Activated T-helper 1 cell treated with anti-CD3 and anti-CD28 coated beads, Interleukin-12 subunit alpha, Interleukin-12 subunit beta, Interleukin-2, Interleukin-4 antibody, amounts not matched to agents 30 ng/mL and 10 ng/mL and 1 ng/mL, durations not matched to agents 14 hours and 24 hours and 36 hours (primary cell): ENCODE data around the gene NDUFB8. TPM values are rescaled to one million over a fixed set of nuclear protein-coding genes. Genes with fewer than 3 reads are reported as not detected.
A peak's percentile ranks its signal among the peaks of the same experiment; 100 is the strongest.
"Not testable (repeated sequence)": the region's sequence is repeated elsewhere in the genome, so short reads cannot be mapped to it uniquely, and the experiment has no call there.

Source experiments
- DNase-seq: peaks from one replicate; pipeline ENCODE4 v3.0.0; 2021; ENCODE audit warnings: low spot score
- H3K27ac Mint-ChIP-seq: one replicate; pipeline ENCODE4 v1.8.0; 2021; ENCODE audit warnings: mild to moderate bottlenecking, mixed read lengths
- H3K27me3 Mint-ChIP-seq: one replicate; pipeline ENCODE4 v1.8.0; 2022; ENCODE audit warnings: mild to moderate bottlenecking, moderate library complexity, mixed read lengths; ENCODE audit not compliant: insufficient read depth
- H3K36me3 Mint-ChIP-seq: one replicate; pipeline ENCODE4 v1.8.0; 2021; ENCODE audit warnings: low read depth, mixed read lengths
- H3K4me1 Mint-ChIP-seq: one replicate; pipeline ENCODE4 v1.8.0; 2021; ENCODE audit warnings: low read depth, mixed read lengths
- H3K4me3 Mint-ChIP-seq: one replicate; pipeline ENCODE4 v1.8.0; 2021; ENCODE audit warnings: mild to moderate bottlenecking, moderate library complexity, mixed read lengths
- H3K9me3 Mint-ChIP-seq: one replicate; pipeline ENCODE4 v1.8.0; 2021; ENCODE audit warnings: mixed read lengths
- intact Hi-C: fragments of 100-400 bp; cut with micrococcal nuclease; formaldehyde crosslinking; loops from one replicate; pipeline ENCODE4 v1.15.1; 2024
- total RNA-seq: library from RNA; stranded (reverse); gene quantifications from 2 replicates; pipeline ENCODE4 v1.2.3, GENCODE V29; 2022

Gene NDUFB8
- 292 and 304 TPM in 2 replicates for total RNA-seq

DNA sequence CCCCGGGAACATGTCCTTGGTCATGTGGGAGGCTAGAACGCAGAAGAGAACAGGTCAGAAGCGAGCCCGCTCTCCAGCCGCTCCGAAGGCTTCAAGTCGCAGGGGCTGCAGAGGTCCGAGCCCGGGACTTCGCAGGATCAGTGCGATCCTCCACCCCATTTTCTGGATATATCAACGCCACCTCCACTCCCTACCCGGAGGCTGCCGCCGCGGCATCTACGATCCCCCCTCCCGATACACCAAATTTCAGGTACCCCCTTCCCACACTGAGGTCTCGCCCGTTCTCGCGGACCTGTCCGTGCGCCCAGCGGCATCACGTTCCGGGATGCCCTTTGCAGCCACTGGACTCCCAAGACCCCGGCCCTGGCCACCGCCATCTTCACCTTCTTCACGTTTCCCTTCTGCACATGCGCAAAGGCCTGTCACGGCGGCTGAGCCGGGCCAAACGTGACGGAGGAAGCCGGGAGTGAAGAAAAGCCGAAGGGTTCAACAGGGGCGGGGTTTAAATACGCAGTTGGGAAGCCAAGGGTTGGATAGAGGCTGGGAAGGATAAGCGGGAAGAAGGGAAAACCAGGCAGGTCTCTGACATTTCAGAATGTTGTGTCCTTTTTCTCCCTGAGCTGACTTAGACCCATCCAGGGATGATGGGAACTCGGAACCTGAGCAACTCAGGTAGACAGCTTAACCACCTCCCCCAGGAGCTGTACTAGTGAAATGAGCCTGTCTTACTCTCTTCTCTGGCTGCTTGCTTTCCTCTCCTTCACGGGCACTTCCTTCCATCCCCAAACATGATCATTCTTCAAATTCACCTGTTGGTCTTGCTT, at the start of gene NDUFB8:
TSS of gene NDUFB8 (minus strand) at position 397 of the 824 bp plus-strand sequence. CDS start at position 377, 20 bp downstream.
- peaks cover 54% of the 10 kb centered on the region for H3K4me1 Mint-ChIP-seq
- intact Hi-C loops: loop anchor here (2.0 to 10.0 kb wide), 5 partner anchors 157 to 915 kb away; partner anchors contain the start of genes BLOC1S2, COX15, CUTC and ERLIN1
- DNase-seq: peak; percentile 86
- H3K36me3 Mint-ChIP-seq: peaks cover 30% of the 10 kb centered on the region
- no peaks in the 10 kb centered on the region for H3K27me3 Mint-ChIP-seq
- peak within 1 kb of the TSS; percentile 92 for H3K4me3 Mint-ChIP-seq
- H3K27ac Mint-ChIP-seq: peak within 1 kb of the TSS; percentile 97
- no peaks in the 10 kb centered on the region for H3K9me3 Mint-ChIP-seq

DNA sequence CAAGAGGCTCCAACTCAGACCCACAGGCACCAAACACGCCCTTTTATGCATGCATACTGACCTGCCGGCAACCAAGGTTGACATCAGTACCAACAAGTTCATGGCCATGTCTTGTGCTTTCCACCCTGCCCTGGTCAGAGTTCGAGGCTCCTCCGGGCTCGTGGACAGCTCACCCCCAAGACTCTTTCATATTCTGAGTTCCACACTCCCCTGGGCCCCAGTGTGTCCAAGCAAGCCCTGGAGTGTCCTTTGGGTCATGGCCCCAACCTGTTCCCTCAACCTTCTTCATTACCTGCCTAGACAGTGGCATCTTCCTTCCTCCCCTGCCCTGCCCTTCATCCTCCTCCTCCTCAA, 46.6 kb upstream of the NDUFB8 start:
- no peak overlapping the region for H3K27ac Mint-ChIP-seq
- DNase-seq: no peak
- no peaks in the 10 kb centered on the region for H3K9me3 Mint-ChIP-seq
- H3K36me3 Mint-ChIP-seq: no peaks in the 10 kb centered on the region
- no peaks in the 10 kb centered on the region for H3K4me1 Mint-ChIP-seq
- peaks cover 27% of the 10 kb centered on the region for H3K27me3 Mint-ChIP-seq
- no peak overlapping the region for H3K4me3 Mint-ChIP-seq
- intact Hi-C loops: no loop called here

DNA sequence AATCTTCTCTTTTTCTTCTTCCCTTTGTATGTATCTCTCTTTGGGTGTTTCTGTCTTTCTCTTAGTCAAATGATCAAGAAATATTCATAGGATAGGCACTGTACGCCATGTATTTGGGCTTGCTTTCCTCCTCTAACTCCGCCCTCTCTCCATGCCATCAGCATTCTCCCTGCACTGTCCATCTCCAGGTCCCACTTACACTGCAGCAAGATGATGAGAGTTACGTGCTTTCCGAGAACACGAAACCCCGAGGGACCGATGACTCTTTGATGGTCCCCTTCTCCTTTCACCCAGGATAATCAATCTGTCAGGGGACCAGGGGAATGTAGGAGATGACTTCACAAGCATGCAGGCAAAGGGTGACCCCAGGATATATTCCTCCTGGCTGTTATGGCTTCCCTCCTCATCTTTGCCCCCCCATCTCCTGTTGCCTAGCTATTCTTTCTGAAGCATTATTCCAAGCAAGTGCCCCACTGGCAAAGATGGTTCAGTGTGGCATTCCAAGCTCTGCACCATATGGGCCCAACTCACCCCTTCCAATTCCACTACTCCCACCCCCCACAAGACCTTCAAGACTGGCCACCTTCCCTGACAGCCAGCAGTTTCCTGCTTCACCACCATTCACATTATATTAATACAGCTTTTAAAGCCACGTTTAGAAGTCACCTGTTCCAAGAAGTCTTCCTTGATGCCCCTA, 46.1 kb upstream of the NDUFB8 start:
- H3K36me3 Mint-ChIP-seq: no peaks in the 10 kb centered on the region
- no peak overlapping the region for H3K27ac Mint-ChIP-seq
- H3K27me3 Mint-ChIP-seq: peaks cover 23% of the 10 kb centered on the region
- DNase-seq: no peak
- no peaks in the 10 kb centered on the region for H3K9me3 Mint-ChIP-seq
- intact Hi-C loops: no loop called here
- no peaks in the 10 kb centered on the region for H3K4me1 Mint-ChIP-seq
- no peak overlapping the region for H3K4me3 Mint-ChIP-seq

DNA sequence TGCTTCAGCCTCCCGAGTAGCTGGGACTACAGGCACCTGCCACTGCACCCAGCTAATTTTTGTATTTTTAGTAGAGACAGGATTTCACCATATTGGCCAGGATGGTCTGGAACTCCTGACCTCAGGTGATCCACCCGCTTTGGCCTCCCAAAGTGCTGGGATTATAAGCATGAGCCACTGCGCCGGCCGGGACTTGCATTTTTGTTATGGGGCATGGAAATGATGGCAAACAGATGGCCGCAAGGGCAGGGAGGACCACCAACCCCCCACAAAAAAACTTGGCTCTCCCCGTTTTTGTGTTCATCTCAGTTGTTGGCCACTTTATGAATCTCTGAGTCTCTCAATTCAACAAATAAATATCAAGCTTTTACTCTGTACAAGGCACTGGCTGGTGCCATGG, 45.5 kb upstream of the NDUFB8 start:
- intact Hi-C loops, H3K27ac Mint-ChIP-seq, H3K4me1 Mint-ChIP-seq, H3K36me3 Mint-ChIP-seq, H3K4me3 Mint-ChIP-seq, H3K9me3 Mint-ChIP-seq, DNase-seq: not testable (repeated sequence)
- H3K27me3 Mint-ChIP-seq: peaks cover 22% of the 10 kb centered on the region

DNA sequence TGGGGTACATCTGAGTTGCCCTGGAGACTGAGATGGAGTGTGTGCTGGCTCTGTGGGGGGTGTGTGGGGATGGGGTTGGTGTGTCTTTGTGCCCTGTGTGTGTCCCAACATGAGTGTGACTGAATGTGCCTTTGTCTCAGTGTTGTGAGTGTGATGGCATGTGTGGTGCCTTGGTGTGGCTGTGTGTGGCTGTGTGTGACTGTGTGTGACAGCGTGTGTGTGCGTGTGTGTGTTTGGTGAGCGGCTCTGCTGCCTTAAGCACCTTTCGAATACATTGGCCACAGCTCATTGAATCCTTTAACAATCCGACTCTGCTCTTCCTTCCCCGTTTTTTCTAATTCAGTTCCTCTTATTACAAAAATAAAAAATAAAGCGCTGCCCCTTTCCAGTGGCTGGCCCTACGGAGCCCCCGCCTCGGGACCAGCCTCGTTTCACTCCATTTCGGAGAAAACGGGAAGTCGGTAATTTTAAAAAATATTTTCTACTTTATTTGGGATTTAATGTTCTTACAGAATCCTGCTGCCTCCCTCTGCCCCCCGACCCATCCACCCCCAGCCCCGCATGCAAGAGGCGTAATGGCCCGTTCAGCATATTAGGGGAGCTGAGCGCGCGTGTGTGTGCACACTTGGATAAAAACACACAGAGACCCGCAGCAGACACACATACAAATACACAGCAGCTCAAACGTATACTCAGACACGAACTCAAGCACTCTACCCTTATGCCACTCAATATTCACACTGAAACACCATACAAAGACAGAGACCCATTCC, 41.6 kb upstream of the NDUFB8 start:
- H3K27me3 Mint-ChIP-seq: peaks cover 21% of the 10 kb centered on the region
- H3K27ac Mint-ChIP-seq: no peak overlapping the region
- H3K4me1 Mint-ChIP-seq: no peaks in the 10 kb centered on the region
- H3K9me3 Mint-ChIP-seq: no peaks in the 10 kb centered on the region
- no peak for DNase-seq
- H3K4me3 Mint-ChIP-seq: no peak overlapping the region
- H3K36me3 Mint-ChIP-seq: no peaks in the 10 kb centered on the region
- intact Hi-C loops: no loop called here

DNA sequence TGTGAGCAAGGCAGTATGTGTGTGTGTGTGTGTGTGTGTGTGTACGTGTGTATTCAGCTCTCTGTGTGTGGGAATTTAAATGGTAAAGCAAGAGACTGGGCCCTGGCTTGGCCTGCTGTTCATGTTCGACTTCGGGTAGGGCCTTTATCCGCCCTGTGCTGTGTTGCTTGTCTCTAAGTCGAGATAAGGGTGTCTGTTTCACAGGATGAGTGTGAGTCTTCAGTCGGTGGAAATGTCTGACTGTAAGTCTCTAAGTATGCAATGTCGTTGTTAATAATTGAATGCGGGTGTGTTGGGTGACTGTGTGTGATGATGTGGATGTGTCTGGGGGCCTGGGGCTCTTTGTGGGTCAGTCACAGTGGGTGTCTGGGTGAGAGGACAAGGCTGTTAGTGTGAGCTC, 40.8 kb upstream of the NDUFB8 start:
- no peak overlapping the region for H3K27ac Mint-ChIP-seq
- DNase-seq: no peak
- H3K4me3 Mint-ChIP-seq: no peak overlapping the region
- intact Hi-C loops: no loop called here
- H3K27me3 Mint-ChIP-seq: peaks cover 26% of the 10 kb centered on the region
- no peaks in the 10 kb centered on the region for H3K9me3 Mint-ChIP-seq
- no peaks in the 10 kb centered on the region for H3K36me3 Mint-ChIP-seq
- H3K4me1 Mint-ChIP-seq: no peaks in the 10 kb centered on the region

DNA sequence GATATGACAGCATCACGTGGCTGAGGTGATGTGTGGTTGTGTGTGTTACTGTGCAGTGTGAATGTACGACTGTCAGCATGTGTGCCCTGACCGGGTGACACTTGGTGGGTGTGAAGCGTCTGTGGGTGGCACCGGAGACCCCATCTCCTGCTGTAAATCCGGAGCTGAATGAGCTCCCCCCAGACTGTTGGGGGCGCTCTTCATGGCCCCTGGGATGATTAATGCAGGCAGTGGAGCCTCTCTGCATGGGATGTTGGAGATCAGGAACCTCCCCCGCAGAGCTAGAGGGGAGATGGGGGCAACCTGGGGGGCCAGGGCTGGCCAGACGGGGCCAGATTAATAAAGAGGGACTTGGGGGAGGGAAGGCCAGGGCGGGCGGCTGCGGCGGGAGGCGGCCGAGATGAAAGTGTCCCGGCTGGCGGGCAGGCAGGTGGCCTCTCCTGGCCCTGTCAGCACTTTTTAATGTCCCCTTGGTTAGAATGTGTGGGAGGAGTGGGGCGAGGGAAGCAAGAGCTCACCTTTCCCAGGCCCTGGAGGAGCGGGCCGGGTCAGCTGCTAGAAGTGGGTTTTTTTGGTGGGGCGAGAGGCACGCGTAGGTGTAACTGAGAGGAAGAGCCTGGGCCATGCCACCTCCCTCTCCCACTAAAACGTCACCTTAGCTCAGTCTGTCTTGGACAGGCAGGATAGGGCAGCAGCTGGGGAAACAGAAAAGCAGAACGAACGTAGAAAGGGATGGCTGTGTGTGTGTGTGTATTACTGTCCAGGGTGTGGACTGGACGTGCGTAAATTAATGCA, 40.2 kb upstream of the NDUFB8 start:
- Mint-ChIP-seq H3K36me3 (no peaks in the 10 kb centered on the region), H3K27me3 (peaks cover 29% of the 10 kb centered on the region), H3K4me3 (no peak overlapping the region), H3K4me1 (no peaks in the 10 kb centered on the region), H3K27ac (no peak overlapping the region), H3K9me3 (no peaks in the 10 kb centered on the region)
- no peak for DNase-seq
- intact Hi-C loops: no loop called here

DNA sequence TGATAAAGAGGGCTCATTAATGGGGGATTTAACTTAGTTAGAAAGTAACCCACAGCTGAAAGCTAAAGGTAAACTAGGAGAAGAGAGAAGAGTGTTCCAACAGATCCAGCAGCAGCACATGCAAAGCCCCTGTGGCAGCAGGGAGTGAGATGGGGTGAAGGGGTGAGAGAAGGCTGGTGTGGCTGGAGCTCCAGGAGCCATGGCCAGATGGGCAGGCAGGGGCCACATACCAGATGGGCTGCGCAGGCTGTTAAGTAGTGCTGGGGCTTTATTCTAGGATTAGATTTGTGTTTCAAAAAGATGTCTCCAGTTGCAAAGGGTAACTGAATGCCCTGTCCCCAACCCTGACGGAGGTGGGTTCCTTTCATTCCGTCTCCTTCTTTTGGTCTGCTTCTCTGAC, 39.2 kb upstream of the NDUFB8 start:
- Mint-ChIP-seq H3K36me3 (no peaks in the 10 kb centered on the region), H3K4me1 (no peaks in the 10 kb centered on the region), H3K27me3 (peaks cover 35% of the 10 kb centered on the region), H3K9me3 (no peaks in the 10 kb centered on the region), H3K27ac (no peak overlapping the region), H3K4me3 (no peak overlapping the region)
- DNase-seq: no peak
- intact Hi-C loops: no loop called here

DNA sequence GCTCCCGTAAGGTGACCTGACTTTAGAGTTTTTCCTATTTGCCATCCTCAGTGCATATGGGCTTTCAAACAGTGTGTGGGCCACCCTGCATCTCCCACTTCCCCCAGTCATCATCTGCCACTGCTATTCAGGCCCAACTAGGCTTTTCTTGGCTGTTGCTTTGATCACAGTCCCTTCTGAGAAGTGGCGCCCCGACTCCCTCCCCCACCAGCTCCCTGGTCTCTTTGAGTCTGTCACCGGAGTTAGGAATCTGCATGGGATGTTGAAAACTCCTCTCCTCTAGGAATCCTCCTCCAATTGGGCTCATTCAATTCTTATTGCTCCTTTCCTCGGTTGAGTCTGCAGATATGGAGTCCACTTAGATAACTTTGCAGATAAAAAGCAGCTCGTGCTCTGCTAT, 38.2 kb upstream of the NDUFB8 start:
- Mint-ChIP-seq H3K4me1 (no peaks in the 10 kb centered on the region), H3K36me3 (no peaks in the 10 kb centered on the region), H3K9me3 (no peaks in the 10 kb centered on the region), H3K27me3 (peaks cover 39% of the 10 kb centered on the region), H3K4me3 (no peak overlapping the region), H3K27ac (no peak overlapping the region)
- DNase-seq: no peak
- intact Hi-C loops: no loop called here

DNA sequence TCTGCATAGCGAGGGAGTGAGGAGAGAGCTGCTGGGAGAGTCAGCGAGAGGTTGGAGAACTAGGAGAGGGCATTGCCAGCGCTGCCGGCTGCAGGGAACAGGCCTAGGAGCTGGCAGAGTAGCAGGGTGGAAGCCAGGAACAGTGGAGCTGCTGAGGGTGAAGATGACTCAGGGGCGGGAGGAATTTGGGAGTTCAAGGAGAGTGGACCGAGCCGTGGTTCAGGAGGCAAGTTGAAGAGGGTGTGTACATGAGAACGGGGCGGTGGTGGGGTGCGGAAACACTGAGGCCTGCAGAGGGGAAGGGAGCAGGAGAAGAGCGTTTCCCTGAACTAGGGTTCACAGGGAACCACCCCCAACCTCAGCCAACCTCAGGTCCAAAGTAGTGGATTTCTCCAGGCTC, 37.6 kb upstream of the NDUFB8 start:
- no peak for DNase-seq
- Mint-ChIP-seq H3K27me3 (peaks cover 37% of the 10 kb centered on the region), H3K4me1 (no peaks in the 10 kb centered on the region), H3K9me3 (no peaks in the 10 kb centered on the region), H3K4me3 (no peak overlapping the region), H3K36me3 (no peaks in the 10 kb centered on the region), H3K27ac (no peak overlapping the region)
- intact Hi-C loops: no loop called here

DNA sequence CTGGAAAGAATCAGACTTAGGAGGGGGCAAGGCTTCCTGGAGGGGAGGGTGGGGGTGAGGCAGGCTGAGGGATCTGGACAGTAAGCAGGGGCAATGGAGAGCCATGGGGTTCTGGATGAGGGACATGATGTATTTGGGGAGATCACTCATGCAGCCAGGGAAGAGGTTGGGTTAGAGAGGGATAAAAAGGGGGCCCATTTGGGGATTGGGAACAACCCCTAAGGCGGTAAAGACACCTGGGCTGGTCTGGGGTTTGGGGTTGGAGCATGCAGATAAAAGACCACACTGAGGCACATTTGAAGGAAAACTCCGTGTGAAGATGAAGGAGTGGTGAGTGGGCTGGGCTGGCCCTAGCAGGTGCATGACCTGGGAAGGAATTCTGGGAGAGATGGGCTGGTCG, 36.9 kb upstream of the NDUFB8 start:
- peaks cover 37% of the 10 kb centered on the region for H3K27me3 Mint-ChIP-seq
- intact Hi-C loops: no loop called here
- H3K4me3 Mint-ChIP-seq: no peak overlapping the region

DNA sequence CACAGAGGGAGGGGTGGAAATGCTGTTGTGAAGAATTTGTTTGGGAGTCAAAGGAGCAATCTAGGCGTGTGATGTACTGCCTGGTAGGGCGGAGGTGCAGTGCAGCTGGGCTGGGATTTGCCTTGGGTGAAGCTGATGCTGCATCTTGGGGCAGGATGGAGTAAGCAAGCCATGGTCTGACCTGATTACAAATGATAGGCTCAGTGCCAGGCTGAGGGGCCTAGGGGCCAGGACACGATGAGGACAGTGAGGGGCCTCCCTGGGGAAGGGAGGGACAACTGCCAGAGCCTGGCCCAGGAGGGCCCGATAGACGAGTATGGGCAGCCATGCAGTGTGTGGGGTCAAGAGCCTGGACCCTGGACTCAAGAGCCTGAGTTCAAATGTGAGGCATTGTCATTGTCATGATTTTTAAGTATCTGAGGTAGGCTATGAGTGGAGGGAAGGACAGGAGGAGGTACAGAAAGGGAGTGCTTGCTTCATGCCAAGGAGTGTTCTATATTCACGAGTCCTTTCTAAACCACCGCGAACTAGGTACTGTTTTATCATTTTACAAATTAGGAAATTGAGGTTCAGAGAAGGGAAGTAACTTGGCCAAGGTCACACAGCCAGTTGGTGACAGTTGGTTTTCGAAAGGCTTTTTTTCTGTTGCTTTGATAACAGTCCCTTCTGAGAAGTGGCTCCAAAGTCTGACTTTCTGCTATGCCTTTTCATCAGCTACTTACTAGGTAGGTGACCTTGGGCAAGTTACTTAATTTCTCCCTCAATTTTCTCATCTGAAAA, 35.7 kb upstream of the NDUFB8 start:
- Mint-ChIP-seq H3K27ac (no peak overlapping the region), H3K4me1 (peaks cover 6% of the 10 kb centered on the region), H3K4me3 (no peak overlapping the region), H3K27me3 (peaks cover 37% of the 10 kb centered on the region), H3K9me3 (no peaks in the 10 kb centered on the region), H3K36me3 (peaks cover 2% of the 10 kb centered on the region)
- no peak for DNase-seq
- intact Hi-C loops: no loop called here

More for the DNA sequence above, 36.9 kb upstream of the NDUFB8 start:
- peaks cover under 1% of the 10 kb centered on the region for H3K4me1 Mint-ChIP-seq
- no peak for DNase-seq
- no peak overlapping the region for H3K27ac Mint-ChIP-seq
- H3K36me3 Mint-ChIP-seq: no peaks in the 10 kb centered on the region
- no peaks in the 10 kb centered on the region for H3K9me3 Mint-ChIP-seq
